ENCODE results near the gene NET1.
"Not testable (repeated sequence)": the region's sequence is repeated elsewhere in the genome, so short reads cannot be mapped to it uniquely, and the experiment has no call there.

DNA sequence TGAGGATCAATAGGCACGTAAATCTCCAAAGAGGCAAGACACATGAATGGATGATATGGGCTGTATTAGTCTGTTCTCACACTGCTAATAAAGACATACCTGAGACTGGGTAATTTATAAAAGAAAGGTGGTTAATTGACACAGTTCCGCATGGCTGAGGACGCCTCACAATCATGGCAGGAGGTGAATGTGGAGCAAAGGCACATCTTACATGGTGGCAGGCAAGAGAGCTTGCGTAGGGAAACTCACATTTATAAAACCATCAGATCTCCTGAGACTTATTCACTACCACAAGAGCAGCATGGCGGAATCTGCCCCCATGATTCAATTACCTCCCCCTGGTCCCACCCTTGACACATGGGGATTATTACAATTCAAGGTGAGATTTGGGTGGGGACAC, 33.2 kb upstream of the NET1 start:
- not testable (repeated sequence) for TF ChIP-seq EZH2 (IDR thresholded peaks at IDR 0.05; ENCODE audit: insufficient read depth, poor library complexity, severe bottlenecking); EZH2phosphoT487 (IDR thresholded peaks at IDR 0.05; ENCODE audit: insufficient read depth, low read depth)

Measured in GM23248 (cell line).